Hematopoietic multipotent progenitor cell treated with erythropoietin and hydrocortisone succinate and interleukin-3 and kit ligand, for 8 days (in vitro differentiated cells): Measurements from ENCODE around the gene ZDHHC11.
"Not testable (repeated sequence)": the region's sequence is repeated elsewhere in the genome, so short reads cannot be mapped to it uniquely, and the experiment has no call there.

Experiments used
- DNase-seq: peaks from one replicate; pipeline ENCODE4 v3.0.0-alpha.2; 2015

Gene ZDHHC11

DNA sequence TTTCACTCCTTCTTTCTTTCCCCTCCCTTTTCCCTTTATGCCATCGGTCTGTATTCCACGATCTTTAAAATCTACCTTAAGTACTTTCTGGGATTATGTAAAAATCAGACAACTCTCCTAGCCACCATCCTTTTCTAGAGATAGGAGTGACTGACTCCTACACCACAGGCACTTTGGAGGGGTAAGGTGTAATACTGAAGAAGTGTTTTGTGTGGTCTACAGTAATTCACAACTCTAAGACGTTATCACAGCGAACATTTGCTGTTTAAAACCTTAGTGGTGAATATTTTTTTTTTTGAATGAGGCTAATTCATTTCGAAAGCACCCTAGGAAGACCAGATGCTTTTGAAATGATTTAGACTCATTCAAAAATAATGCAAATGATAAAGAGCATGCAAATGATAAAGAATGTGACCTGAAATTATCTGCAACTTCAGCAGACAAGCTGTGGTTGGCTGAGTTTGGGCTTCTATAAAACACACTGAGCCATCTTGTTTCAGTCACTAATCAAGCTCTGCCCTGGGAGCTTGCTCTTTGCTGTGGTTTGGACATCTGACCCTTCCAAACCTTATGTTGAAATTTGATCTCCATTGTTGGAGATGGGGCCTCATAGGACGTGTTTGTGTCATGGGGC lies 52.2 kb downstream of the ZDHHC11 start:
- not testable (repeated sequence) for DNase-seq

DNA sequence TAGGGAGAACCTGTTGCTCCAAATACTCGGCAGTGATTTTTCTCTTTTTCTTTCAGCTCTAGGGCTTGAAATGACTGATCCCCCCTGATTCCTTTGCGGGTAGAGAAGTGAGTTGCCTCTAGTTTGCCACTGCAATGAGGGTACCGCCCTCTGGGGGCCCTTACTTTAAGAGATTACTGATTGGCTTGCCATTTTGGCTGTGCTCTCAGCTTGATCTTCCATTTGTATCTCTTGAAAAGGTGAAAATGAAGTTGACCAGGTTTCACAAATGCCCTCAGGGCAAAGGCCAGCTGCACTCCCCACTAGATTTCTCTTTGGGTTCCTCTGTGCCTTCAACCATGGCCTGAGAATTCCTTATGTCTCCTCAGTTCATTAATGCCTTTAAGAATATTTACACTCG lies 52.8 kb downstream of the ZDHHC11 start:
- DNase-seq = not testable (repeated sequence)

DNA sequence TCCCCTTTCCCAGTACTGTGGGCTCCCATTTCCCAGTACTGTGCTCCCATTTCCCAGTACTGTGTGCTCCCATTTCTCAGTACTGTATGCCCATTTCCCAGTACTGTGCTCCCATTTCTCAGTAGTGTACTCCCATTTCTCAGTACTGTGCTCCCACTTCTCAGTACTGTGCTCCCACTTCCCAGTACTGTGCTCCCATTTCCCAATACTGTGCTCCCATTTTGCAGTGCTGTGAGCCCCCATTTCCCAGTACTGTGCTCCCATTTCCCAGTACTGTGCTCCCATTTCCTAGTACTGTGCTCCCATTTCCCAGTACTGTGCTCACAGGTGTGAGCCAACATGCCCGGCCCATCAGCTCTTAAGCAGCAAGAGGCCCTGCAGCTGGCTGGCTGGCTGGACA lies 54.9 kb downstream of the ZDHHC11 start:
- DNase-seq = not testable (repeated sequence)

- DNase-seq = not testable (repeated sequence)
Measured at GRCh38 chr5:794948-795347, 55.8 kb downstream of the ZDHHC11 start.

DNA sequence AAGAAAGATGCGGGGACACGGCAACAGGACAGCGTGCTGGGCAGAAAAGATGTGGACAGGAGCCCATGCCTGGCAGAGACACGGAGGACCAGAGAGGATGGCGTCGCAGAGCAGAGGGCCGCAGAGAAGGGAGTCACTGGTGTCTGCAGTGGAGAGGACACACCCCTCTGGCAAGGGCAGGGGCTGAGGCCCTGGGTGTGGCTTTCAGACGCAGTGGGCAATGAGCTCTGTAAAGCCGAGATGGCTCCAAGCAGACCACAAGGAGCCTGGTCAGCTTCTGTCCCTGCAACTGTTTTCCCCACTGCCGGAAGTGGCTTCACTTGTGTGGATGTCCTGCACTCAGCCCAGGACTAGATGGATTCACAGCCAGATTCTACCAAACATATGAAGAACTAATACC lies 62.1 kb downstream of the ZDHHC11 start:
- DNase-seq = not testable (repeated sequence)

- not testable (repeated sequence) for DNase-seq
Measured at GRCh38 chr5:787857-788233, 62.9 kb downstream of the ZDHHC11 start.

DNA sequence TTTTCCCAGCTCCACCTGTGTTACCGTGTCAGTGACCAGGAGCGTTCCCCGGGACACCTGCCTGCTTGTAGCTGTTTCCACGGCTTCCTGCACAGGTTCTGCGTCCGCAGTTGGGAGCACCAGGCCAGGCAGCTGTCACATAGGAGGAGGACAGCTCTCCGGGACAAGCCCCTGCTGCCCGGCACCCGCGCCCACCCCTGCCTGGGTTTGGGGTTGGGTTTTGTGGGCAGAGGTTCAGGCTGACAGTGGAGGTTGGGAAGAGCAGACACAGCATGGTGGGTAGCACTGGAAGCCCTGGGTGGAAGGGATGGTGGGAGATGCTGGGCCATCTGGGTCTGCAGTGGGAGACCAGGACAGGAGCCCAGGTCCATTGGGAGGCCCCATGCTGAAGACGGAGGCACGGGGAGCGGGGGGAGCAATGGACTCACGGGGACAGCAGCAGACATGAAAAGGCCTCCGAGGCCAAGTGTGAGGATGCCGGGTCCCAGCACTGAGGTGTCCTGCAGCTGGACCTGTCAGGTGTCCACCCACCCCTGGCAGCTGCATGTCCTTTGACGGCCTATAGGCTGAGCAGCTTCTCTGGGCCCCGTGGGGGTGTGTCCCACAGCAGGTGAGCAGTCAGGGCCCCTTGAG lies 63.4 kb downstream of the ZDHHC11 start:
- not testable (repeated sequence) for DNase-seq

DNA sequence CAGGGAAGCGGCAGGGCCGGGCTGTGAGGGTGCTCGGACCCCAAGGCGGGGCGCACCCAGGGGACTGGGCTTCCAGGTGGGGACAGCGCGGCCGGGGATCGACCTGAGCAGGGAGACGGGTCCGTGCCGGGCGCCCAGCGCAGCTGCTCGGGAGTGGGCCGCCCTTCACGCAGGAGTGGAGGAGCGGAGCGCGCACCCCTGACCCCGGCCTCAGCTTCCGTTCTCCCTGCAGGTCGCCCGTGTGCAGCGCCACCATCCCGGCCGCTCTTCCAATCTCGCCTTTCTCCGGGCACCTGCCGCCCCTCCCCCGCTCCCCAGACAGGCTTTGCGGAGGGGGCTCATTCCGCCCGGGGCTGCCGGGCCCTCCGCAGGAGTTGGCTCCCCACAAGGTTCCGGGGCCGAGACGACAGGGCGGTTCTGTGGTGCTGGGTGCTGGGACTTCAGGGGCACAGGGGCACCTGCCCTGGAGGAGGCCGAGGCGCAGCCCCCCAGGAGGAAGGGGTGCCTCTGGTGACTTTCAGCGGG lies 65.5 kb downstream of the ZDHHC11 start:
- not testable (repeated sequence) for DNase-seq

- DNase-seq = peak; percentile 73
Measured at GRCh38 chr5:784428-785177, 66.2 kb downstream of the ZDHHC11 start, which contains the start of gene ZDHHC11B. Gene ZDHHC11B (minus strand): TSS chr5:784729. CDS start chr5:766919, 17,810 bp downstream.

DNA sequence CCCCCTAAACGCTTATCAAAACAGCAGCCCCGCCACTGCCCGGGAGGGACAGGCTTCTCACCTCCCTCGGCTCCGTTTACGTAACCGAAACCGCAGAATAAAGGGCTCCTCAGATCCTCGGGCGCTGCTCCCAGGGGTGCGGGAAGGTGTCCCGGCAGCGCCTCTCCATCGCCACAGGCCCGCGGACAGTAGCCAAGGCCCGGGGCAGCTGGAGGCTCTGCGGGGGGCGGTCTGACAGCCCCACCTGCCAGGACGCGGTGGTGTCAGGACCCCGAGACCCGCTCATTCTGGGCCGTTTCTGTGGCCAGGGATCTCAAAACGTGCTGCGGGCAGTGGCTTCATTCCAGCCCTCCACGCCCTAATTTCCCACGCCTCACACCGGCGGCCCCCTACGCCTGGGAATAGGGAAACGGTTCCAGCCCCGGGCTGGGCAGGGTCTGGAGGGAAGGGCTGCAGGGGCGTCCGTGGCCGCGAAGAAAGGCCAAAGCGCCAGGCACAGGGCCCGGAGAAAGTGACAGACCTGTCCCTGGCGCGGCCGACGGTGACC lies 66.8 kb downstream of the ZDHHC11 start:
- not testable (repeated sequence) for DNase-seq

- DNase-seq = not testable (repeated sequence)
Measured at GRCh38 chr5:783049-783802, 67.6 kb downstream of the ZDHHC11 start.

DNA sequence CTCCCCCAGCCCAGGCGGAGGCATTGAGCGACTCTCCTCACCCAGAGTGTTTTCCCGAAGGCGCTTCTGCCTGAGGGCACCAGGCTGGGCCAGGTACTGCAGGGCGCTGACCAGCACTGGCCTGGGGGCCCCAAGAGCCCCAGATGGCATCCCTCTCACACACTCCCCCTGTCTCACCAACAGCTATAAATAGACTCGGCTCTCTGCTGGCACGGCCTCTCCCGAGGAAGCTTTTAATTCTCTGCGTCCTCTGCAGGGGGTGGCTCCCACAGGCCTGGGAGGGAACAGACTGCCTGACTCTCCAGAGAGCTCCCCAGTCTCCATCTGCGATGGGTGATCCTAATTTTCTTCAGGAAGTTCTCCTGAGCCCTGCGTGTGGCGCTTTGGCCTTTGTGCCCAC lies 68.4 kb downstream of the ZDHHC11 start:
- not testable (repeated sequence) for DNase-seq

GRCh38 chr5:780571-780970 lies 70.2 kb downstream of the ZDHHC11 start:
- not testable (repeated sequence) for DNase-seq

GRCh38 chr5:778967-779366 lies 71.8 kb downstream of the ZDHHC11 start:
- not testable (repeated sequence) for DNase-seq

- DNase-seq = not testable (repeated sequence)
Measured at GRCh38 chr5:778421-778820, 72.4 kb downstream of the ZDHHC11 start.

DNA sequence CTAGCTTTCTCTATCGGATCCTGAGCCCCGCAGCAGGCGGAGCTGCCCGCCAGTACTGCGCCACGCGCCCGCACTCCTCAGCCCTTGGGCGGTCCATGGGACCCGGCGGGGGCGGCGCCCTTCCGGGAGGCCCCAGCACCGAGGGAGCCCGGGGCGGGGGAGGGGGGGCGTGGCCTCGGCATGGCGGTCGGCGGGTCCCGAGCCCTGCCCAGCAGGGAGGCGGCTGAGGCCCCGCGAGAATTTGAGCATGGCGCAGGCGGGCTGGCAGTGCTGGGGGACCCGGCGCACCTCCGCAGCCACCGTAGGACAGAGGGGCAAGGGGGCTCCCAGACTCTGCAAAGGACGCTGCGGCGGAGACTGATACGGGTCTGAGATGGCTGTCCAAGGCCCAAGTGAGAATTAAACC lies 73.0 kb downstream of the ZDHHC11 start:
- DNase-seq = no peak

GRCh38 chr5:776862-777711 lies 73.7 kb downstream of the ZDHHC11 start:
- DNase-seq = no peak

DNA sequence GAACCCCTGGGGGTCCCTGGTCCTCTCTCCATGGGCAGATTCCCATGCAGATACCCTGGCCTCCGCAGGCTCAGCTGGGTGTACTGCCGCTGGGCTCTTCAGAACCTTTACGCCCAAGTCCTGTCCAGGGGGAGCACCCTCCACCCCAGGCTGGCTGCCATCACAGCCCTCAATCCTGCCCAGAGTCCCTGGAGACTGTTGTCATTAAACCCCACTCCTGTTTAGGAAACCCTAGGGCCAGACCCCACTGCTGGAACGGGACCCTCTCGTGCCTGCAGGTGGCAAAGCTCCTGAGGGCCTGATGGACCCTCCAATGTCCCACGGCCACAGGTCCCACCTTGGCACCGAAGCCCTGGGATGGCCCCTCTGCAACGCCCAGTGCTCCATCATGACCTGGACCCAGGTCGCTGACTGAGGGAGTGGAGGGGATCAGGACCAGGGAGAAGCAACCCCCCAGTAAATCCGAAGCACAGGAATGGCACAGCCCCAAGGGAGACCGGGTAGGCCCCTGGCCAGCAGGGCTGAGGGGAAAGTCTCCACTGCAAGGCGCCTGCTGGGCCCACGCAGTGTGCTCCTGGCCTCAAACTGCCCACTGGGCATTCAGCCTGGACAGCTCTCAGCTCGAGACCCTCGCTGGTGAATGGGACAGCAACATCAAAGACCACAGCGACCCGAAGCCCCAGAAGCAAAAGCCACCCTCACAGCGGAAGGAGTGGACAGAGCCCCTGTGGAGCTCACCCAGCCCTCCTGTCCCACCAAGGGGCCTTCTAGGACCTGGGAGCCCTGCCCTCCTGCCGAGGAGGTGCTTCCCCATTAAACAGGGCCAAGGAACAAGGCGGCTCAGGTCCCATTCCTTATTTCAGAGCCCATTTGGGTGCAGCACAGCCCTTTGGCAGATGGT lies 74.6 kb downstream of the ZDHHC11 start:
- no peak for DNase-seq

- not testable (repeated sequence) for DNase-seq
Measured at GRCh38 chr5:775595-775960, 75.2 kb downstream of the ZDHHC11 start.

DNA sequence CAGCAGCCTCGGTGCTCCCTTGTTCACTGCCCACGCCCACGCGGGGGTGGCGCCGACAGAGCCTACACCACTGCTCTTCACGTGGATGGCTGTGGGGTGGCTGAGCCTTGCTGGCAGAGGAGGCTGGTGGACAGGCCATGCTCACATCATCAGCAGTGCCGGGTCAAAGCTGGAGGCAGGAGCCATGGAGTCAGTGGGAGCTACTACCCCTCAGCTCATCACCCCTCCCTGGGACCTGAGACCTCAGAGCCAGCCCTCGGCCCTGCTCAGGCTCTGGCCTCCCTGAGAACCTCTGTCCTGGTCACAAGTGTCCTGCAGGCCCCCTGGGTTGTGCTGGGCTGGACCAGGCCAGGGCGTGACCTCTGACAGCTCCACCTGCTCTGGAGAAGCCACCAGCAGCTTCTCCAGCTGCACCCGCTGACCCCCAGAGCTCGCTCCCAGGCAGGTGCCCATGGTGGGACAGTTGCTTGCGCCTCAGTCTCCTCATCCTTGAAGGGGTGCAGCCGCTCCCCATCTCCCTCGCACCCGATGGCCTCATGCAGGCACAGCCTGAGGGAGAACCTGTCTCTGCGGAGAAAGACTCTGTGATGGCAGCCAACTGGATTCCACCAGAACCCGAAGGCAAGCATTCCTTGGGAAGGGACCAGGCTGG lies 75.8 kb downstream of the ZDHHC11 start:
- not testable (repeated sequence) for DNase-seq
